GM19395 (cell line): ENCODE data around the gene FITM2.
"Not testable (repeated sequence)": the region's sequence is repeated elsewhere in the genome, so short reads cannot be mapped to it uniquely, and the experiment has no call there.

ENCODE experiments used
- ATAC-seq: cut with Tn5 transposase; IDR thresholded peaks from one replicate; pipeline ENCODE4 v1.9.1; 2021; ENCODE audit warnings: mild to moderate bottlenecking, moderate library complexity; ENCODE audit not compliant: unreplicated experiment

FITM2 gene

GRCh38 chr20:44310664-44311639 is at the start of gene FITM2:
Gene FITM2 (minus strand): TSS chr20:44311202. CDS start chr20:44311148, 54 bp downstream.
- ATAC-seq: peak; percentile 88

DNA sequence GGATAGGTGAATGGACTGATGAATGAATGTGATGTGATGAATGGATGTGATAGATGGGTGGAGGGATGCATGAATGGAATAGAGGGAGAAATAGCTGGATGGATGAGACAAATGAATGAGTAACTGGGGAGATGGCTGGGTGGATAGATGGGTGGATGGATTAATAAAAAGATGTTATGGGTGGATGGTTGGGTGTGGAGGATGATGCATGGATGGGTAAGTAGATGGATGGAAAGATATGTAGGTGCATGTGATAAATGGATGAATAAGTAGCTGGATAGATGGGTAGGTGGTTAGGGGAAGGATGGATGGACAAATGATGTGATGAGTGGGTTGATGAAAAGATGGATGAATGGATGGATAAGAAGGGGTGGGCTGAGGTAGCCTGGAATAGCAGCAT is 49.2 kb upstream of the FITM2 start:
- ATAC-seq: no peak

DNA sequence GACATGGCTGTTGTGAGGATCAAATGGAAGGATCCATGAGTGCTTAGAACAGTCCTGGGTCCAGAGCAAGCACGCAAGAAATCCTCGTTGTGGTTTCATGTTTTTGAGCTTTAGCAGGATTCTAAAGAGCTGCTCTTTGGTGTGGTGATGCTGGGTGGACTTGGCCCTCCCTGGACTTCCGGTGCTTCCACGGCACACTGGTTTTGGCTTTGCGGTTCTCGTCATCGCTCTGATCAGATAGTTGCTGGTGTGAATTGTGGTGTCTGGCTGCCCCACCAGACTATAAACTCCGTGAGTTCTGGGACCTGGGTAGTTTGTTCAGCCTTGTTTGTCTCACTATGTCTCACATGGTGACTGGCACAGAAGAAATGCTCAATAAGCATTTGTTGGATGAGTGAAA is 47.8 kb upstream of the FITM2 start:
- no peak for ATAC-seq

DNA sequence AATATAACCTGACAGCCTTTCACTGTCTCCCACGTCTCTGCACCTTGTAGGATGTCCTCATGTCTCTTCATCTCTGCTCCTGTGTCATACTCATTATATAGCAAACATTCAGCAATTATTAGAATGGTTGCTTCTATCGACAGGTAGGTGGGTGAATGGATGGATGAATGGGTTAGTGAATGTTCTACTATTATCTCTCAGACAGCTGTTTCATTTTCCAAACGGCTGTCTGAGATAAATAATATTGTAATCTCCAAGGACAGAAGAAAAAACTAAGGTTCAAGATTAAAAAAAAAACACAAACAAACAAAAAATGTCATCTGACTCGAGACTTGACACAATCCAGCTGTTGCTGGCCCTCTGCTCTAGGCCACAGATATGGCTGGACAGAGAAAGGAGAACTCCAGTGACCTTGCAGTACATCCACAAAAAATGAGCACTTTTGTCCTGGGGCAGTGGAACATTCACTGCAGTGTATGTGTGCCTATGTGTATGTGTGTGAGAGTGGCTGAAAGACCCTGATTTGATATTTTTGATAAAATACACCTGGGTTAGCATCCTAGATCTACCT is 46.6 kb upstream of the FITM2 start:
- ATAC-seq: no peak

GRCh38 chr20:44357020-44357419 is 46.0 kb upstream of the FITM2 start:
- ATAC-seq: no peak

DNA sequence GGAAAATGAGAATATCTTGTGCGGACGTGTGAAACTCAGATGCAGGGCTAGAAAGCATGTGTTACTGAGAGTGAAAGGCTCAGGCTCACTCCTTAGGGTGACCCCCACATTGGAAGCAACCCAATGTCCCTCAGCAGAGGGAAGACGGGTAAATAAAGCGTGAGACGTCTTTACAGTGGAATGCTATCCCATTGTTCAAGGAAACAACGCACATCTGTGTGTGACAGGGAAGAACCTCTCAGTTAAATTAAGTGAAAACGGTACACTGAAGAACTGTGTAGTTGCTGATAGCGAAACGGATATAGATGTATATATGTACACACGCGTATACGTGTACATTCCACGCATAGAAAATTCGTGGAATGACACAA is 45.3 kb upstream of the FITM2 start:
- ATAC-seq: no peak

- no peak for ATAC-seq
These were observed 44.7 kb upstream of the FITM2 start, which contains the start of gene HNF4A for GRCh38 chr20:44355498-44356352. Gene HNF4A (plus strand): TSS chr20:44355699. CDS start chr20:44355805, 106 bp downstream.

- no peak for ATAC-seq
These were observed 44.0 kb upstream of the FITM2 start for GRCh38 chr20:44354979-44355497.

GRCh38 chr20:44350567-44350966 is 39.6 kb upstream of the FITM2 start:
- ATAC-seq: no peak

DNA sequence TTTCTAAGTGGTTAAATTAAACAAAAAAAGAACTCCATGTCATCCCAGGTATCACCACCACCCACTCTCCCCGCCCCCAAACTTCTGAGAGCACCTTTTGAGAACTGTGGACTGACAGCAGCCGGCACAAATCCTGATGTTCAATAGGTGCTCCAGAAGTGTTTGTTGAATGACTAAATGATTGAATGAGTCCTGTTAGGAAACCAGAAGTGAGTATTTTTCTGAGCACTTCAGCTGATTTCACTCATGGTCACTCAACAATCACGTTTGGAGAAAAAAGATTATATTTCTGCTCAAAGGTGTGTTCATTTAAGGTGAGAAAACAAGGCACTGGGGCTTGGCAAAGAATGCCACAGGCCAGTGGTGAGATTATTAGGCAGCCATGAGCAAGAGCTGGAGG is 38.3 kb upstream of the FITM2 start:
- ATAC-seq: no peak

DNA sequence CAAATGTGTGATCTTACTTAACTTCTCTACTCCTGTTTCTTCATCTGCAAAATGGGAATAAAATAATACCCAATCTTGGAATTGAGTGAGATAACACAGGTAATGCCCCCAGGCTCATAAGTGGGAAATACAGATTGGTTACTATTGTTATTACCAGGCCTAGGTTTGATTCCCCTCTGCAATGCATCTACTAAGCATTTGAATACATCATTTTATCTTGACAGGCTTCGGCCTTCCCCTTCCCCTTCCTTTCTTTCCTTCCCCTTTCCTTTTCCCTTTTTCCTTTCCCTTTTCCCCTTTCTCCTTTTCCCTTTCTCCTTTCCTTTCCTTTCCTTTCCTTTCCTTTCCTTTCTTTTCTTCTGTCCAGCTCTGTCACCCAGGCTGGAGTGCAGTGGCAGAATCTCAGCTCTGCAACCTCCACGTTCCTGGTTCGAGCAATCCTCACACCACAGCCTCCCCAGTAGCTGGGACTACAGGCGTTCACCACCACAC is 37.2 kb upstream of the FITM2 start:
- ATAC-seq: no peak

- ATAC-seq: not testable (repeated sequence)
These were observed 34.9 kb upstream of the FITM2 start for GRCh38 chr20:44345941-44346340.

- ATAC-seq: no peak
These were observed 34.1 kb upstream of the FITM2 start for GRCh38 chr20:44345147-44345546.

- no peak for ATAC-seq
These were observed 33.7 kb upstream of the FITM2 start for GRCh38 chr20:44344723-44345122.

DNA sequence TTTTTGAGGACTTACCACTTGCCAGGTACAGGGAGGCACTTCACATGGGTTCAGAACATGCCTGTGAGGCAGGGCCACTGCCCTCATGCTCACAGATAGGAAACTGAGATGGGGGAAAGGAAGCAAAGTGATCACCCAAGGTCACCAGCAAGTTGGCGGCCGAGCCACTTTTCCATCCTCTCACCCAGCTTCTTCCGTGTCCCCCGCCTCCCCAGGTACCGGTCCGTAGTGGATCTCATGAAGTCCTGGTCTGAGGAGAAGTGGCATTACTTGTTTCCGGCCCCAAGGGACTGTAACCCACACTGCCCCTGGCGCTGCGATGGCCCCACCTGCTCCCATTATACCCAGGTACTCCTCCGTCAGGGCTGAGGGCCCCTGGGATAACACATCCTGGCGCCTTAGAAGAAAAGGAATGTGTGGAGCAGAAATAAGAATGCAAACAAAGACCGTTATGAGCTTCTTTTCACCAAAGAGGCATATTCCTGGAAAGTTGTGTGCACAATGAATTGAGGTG is 32.2 kb upstream of the FITM2 start:
- no peak for ATAC-seq

- ATAC-seq: no peak
These were observed 31.2 kb upstream of the FITM2 start for GRCh38 chr20:44342248-44342647.

DNA sequence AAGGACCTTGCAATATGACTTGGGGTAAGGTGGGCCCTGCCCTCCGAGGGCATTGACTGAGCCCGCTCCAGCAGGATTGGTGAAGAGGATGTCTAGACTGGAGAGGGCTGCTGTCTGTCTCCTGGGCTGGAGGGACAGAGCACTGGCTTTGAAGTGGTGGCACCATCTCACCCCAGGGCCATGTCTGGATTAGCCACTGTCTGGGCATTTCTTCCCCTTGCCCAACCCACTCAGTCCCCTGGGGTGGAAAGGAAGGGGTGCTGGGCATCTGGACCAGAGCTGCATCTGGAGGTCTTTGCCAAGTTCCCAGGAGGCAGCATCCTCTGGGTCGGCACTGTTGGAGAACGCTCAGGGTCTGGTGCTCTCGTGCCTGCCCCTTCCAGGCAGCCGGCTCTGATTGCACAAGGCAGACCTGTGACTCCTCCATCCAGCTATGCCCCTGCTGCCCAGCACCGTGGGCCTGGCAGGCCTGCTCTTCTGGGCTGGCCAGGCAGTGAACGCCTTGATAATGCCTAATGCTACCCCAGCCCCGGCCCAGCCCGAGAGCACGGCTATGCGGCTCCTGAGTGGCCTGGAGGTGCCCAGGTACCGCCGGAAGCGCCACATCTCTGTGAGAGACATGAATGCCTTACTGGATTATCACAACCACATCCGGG is 25.9 kb upstream of the FITM2 start, which contains the start of gene R3HDML:
Gene R3HDML (plus strand): TSS at position 319 of the 656 bp plus-strand sequence. CDS start 115 bp downstream, at position 434.
- ATAC-seq: no peak

- no peak for ATAC-seq
These were observed 25.1 kb upstream of the FITM2 start for GRCh38 chr20:44336086-44336485.

GRCh38 chr20:44335675-44336074 is 24.7 kb upstream of the FITM2 start:
- ATAC-seq: no peak

- no peak for ATAC-seq
These were observed 23.7 kb upstream of the FITM2 start for GRCh38 chr20:44334709-44335108.
